Measurements from ENCODE around the gene CISTR.

The CISTR gene

GRCh38 chr12:53729644-53730043 lies 22.1 kb downstream of the CISTR start (continued):
- TF ChIP-seq ZNF624 (tag by site-specific recombination; IDR thresholded peaks at IDR 0.05) = no peak

GRCh38 chr12:53728206-53728605 lies 23.6 kb downstream of the CISTR start:
- TF ChIP-seq ZNF514 (tag by site-specific recombination; IDR thresholded peaks at IDR 0.05) (no peak), ZNF16 (tag by site-specific recombination; IDR thresholded peaks at IDR 0.05; ENCODE audit: low read depth) (no peak), ZNF600 (tag by site-specific recombination; IDR thresholded peaks at IDR 0.05) (no peak), ZNF707 (tag by site-specific recombination; IDR thresholded peaks at IDR 0.05) (no peak), ZNF248 (tag by site-specific recombination; IDR thresholded peaks at IDR 0.05) (no peak), MZF1 (tag by site-specific recombination; IDR thresholded peaks at IDR 0.05; ENCODE audit: borderline replicate concordance) (no peak), ZNF140 (tag by site-specific recombination; IDR thresholded peaks at IDR 0.05) (no peak), ZNF292 (tag by site-specific recombination; IDR thresholded peaks at IDR 0.05; ENCODE audit: borderline replicate concordance, low read depth) (no peak), ZBTB21 (tag by site-specific recombination; IDR thresholded peaks at IDR 0.05) (no peak), TRIM28 (IDR thresholded peaks at IDR 0.05; ENCODE audit: borderline replicate concordance, low read length) (no peak), ZNF623 (tag by site-specific recombination; IDR thresholded peaks at IDR 0.05) (no peak), FEZF1 (tag by site-specific recombination; IDR thresholded peaks at IDR 0.05) (no peak), ZNF112 (tag by site-specific recombination; IDR thresholded peaks at IDR 0.05) (no peak), ZNF792 (tag by site-specific recombination; IDR thresholded peaks at IDR 0.05) (no peak), ZNF280C (tag by site-specific recombination; IDR thresholded peaks at IDR 0.05) (no peak), REPIN1 (tag by site-specific recombination; IDR thresholded peaks at IDR 0.05; ENCODE audit: low read depth) (no peak)
- H3K9me3 ChIP-seq (ENCODE audit: control insufficient read depth, insufficient read depth, low read depth, low read length) = no peaks in the 10 kb centered on the region
- H3K4me1 ChIP-seq (ENCODE audit: control insufficient read depth, insufficient read depth, low read length) = peaks cover 7% of the 10 kb centered on the region; the same call in 1 of the 2 replicates
- H3K4me3 ChIP-seq (ENCODE audit: low read depth, low read length) = no peak overlapping the region
- H3K27ac ChIP-seq (ENCODE audit: extremely low read depth, low read depth, low read length) = no peak overlapping the region
- peaks cover 0 to 17% of the 10 kb centered on the region in 2 experiments; a peak in 1 of 3 replicates for H3K36me3 ChIP-seq (ENCODE audit: control insufficient read depth in 2 of 2, insufficient read depth in 1 of 2, low read length in 2 of 2)
- CTCF ChIA-PET = interaction anchor here (0.6 to 18.2 kb wide), 9 partner anchors 9 to 1228 kb away, joined by 3 to 327 read pairs (median 5); no protein-coding TSS in a partner anchor
- POLR2A ChIA-PET = interaction anchor here (0.6 to 1.9 kb wide), 4 partner anchors 10 to 535 kb away, joined by 3 to 6 read pairs (median 4); partner anchors contain the start of gene ATP5MC2

GRCh38 chr12:53727310-53728041 lies 24.3 kb downstream of the CISTR start, which contains the start of gene CALCOCO1:
TSS of gene CALCOCO1 (minus strand) at chr12:53727452. CDS start at chr12:53725242, 2,210 bp downstream.
- H3K27ac ChIP-seq (ENCODE audit: extremely low read depth, low read depth, low read length) = peak within 1 kb of the TSS; percentile 4; the same call in 1 of the 2 replicates
- ChIA-PET POLR2A (interaction anchor here (1.1 to 1.9 kb wide), 3 partner anchors 11 to 51 kb away, joined by 3 to 6 read pairs (median 4); partner anchors contain the start of gene ATP5MC2), CTCF (interaction anchor here (1.2 to 18.2 kb wide), 4 partner anchors 10 to 25 kb away, joined by 3 to 327 read pairs (median 7); no protein-coding TSS in a partner anchor)
- peaks cover 0 to 21% of the 10 kb centered on the region in 2 experiments; a peak in 1 of 3 replicates for H3K36me3 ChIP-seq (ENCODE audit: control insufficient read depth in 2 of 2, insufficient read depth in 1 of 2, low read length in 2 of 2)
- no peaks in the 10 kb centered on the region for H3K9me3 ChIP-seq (ENCODE audit: control insufficient read depth, insufficient read depth, low read depth, low read length)
- H3K4me3 ChIP-seq (ENCODE audit: low read depth, low read length) = peak within 1 kb of the TSS; percentile 65
- peaks cover 2% of the 10 kb centered on the region; the same call in 1 of the 2 replicates for H3K4me1 ChIP-seq (ENCODE audit: control insufficient read depth, insufficient read depth, low read length)
- TF ChIP-seq, protein P1, sequence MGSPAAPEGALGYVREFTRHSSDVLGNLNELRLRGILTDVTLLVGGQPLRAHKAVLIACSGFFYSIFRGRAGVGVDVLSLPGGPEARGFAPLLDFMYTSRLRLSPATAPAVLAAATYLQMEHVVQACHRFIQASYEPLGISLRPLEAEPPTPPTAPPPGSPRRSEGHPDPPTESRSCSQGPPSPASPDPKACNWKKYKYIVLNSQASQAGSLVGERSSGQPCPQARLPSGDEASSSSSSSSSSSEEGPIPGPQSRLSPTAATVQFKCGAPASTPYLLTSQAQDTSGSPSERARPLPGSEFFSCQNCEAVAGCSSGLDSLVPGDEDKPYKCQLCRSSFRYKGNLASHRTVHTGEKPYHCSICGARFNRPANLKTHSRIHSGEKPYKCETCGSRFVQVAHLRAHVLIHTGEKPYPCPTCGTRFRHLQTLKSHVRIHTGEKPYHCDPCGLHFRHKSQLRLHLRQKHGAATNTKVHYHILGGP (tag by site-specific recombination; IDR thresholded peaks at IDR 0.05) = no peak
- TF ChIP-seq PRDM1 (tag by site-specific recombination; IDR thresholded peaks at IDR 0.05) (peak; percentile 54; the same call in 1 of the 2 replicates), ZNF155 (tag by site-specific recombination; IDR thresholded peaks at IDR 0.05) (no peak), ZNF830 (tag by site-specific recombination; IDR thresholded peaks at IDR 0.05; ENCODE audit: low read depth) (no peak), ZNF10 (tag by site-specific recombination; IDR thresholded peaks at IDR 0.05) (peak; percentile 85), OVOL3 (tag by site-specific recombination; IDR thresholded peaks at IDR 0.05) (no peak), KLF7 (tag by site-specific recombination; IDR thresholded peaks at IDR 0.05; ENCODE audit: borderline replicate concordance) (peak; percentile 90), ZNF658 (tag by site-specific recombination; IDR thresholded peaks at IDR 0.05) (no peak), ZEB2 (tag by site-specific recombination; IDR thresholded peaks at IDR 0.05) (peak; percentile 50; the same call in 1 of the 2 replicates), ZNF404 (tag by site-specific recombination; IDR thresholded peaks at IDR 0.05) (no peak), ZNF629 (tag by site-specific recombination; IDR thresholded peaks at IDR 0.05) (peak; percentile 76)
- TF ChIP-seq, protein P2, sequence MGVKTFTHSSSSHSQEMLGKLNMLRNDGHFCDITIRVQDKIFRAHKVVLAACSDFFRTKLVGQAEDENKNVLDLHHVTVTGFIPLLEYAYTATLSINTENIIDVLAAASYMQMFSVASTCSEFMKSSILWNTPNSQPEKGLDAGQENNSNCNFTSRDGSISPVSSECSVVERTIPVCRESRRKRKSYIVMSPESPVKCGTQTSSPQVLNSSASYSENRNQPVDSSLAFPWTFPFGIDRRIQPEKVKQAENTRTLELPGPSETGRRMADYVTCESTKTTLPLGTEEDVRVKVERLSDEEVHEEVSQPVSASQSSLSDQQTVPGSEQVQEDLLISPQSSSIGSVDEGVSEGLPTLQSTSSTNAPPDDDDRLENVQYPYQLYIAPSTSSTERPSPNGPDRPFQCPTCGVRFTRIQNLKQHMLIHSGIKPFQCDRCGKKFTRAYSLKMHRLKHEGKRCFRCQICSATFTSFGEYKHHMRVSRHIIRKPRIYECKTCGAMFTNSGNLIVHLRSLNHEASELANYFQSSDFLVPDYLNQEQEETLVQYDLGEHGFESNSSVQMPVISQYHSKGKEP (tag by site-specific recombination; IDR thresholded peaks at IDR 0.05) = peak; percentile 79

Measured in HEK293 (cell line).